PC-9 (cell line): Measurements from ENCODE around the gene CCAR1. TPM values are rescaled to one million over a fixed set of nuclear protein-coding genes. Genes with fewer than 3 reads are reported as not detected.
"Not testable (repeated sequence)": the region's sequence is repeated elsewhere in the genome, so short reads cannot be mapped to it uniquely, and the experiment has no call there.

ENCODE experiments used
- BruUV-seq: library from RNA; stranded (reverse); fragments of 400-500 nt; replicated peaks from 2 replicates; lab custom pipeline; 2021; lab: Mats Ljungman, UMichigan
- CTCF ChIA-PET: fragments of 300-600 bp; sonication (Branson Sonifier 250); formaldehyde crosslinking; loops from one replicate; lab custom pipeline; 2022; ENCODE audit warnings: antibody characterized with exemption; lab: Charles Lee
- POLR2A ChIA-PET: fragments of 300-600 bp; sonication (Branson Sonifier 250); formaldehyde crosslinking; loops from one replicate; lab custom pipeline; 2022; ENCODE audit warnings: antibody characterized with exemption; ENCODE audit not compliant: unreplicated experiment; lab: Charles Lee
- DNase-seq, 2 experiments: peaks; one replicate each; pipeline versions ENCODE4 v3.0.0 to v3.0.0-alpha.2; 2015 to 2022; ENCODE audit warnings: mixed read lengths in 1 of 2
- H2AFZ ChIP-seq: fragments of 200-600 bp; sonication (generic); 2 replicates; pipeline ENCODE4 v1.8.1; 2017; ENCODE audit warnings: antibody characterized with exemption
- H3F3A ChIP-seq: fragments of 200-600 bp; sonication (generic); 2 replicates; pipeline ENCODE4 v1.8.1; 2017; ENCODE audit warnings: antibody characterized with exemption, mild to moderate bottlenecking, low read depth; ENCODE audit not compliant: insufficient read depth
- H3K27ac ChIP-seq: fragments of 200-600 bp; sonication (generic); 2 replicates; pipeline ENCODE4 v1.6.1; 2016; ENCODE audit warnings: mixed run types
- H3K27me3 ChIP-seq: fragments of 200-600 bp; sonication (generic); 2 replicates; pipeline ENCODE4 v1.6.1; 2016; ENCODE audit warnings: low read depth, mixed run types; ENCODE audit not compliant: insufficient read depth
- H3K36me3 ChIP-seq: fragments of 200-600 bp; sonication (generic); 2 replicates; pipeline ENCODE4 v1.6.1; 2016; ENCODE audit warnings: low read depth, mixed run types
- H3K4me1 ChIP-seq: fragments of 200-600 bp; sonication (generic); replicated peaks from 2 replicates; pipeline ENCODE4 v1.6.1; 2016; ENCODE audit warnings: mixed run types; ENCODE audit not compliant: insufficient read depth
- H3K4me2 ChIP-seq: fragments of 200-600 bp; sonication (generic); 2 replicates; pipeline ENCODE4 v1.6.1; 2017; ENCODE audit warnings: mixed run types
- H3K4me3 ChIP-seq: fragments of 200-600 bp; sonication (generic); 2 replicates; pipeline ENCODE4 v1.6.1; 2016; ENCODE audit warnings: mixed run types
- H3K79me2 ChIP-seq: fragments of 200-600 bp; sonication (generic); 2 replicates; pipeline ENCODE4 v1.6.1; 2017; ENCODE audit warnings: low read depth, mixed run types
- H3K9me2 ChIP-seq: fragments of 200-600 bp; sonication (generic); 2 replicates; pipeline ENCODE4 v1.8.1; 2017; ENCODE audit warnings: mild to moderate bottlenecking; ENCODE audit not compliant: insufficient read depth
- H3K9me3 ChIP-seq: fragments of 200-600 bp; sonication (generic); 2 replicates; pipeline ENCODE4 v1.8.1; 2016; ENCODE audit warnings: low read depth; ENCODE audit not compliant: insufficient read depth
- H4K20me1 ChIP-seq: fragments of 200-600 bp; sonication (generic); 2 replicates; pipeline ENCODE4 v1.8.1; 2017; ENCODE audit not compliant: insufficient read depth
- CTCF ChIP-seq: fragments of 200-600 bp; sonication (generic); conservative IDR thresholded peaks from 2 replicates; pipeline ENCODE4 v1.6.1; 2017; ENCODE audit warnings: mixed run types, antibody characterized with exemption, mild to moderate bottlenecking, moderate library complexity
- EZH2 ChIP-seq: fragments of 200-600 bp; sonication (generic); IDR thresholded peaks from 2 replicates; pipeline ENCODE4 v1.8.0; 2017; ENCODE audit warnings: antibody characterized with exemption, low read depth
- intact Hi-C: fragments of 100-400 bp; cut with micrococcal nuclease; formaldehyde crosslinking; loops from one replicate; pipeline ENCODE4 v1.10.0; 2022; ENCODE audit not compliant: unreplicated experiment
- total RNA-seq: library from RNA; stranded (reverse); gene quantifications from 2 replicates; pipeline ENCODE4 v1.2.3, GENCODE V29; 2021

The CCAR1 gene
- total RNA-seq, 1 experiment from 2014 or later = 98.3 TPM

DNA sequence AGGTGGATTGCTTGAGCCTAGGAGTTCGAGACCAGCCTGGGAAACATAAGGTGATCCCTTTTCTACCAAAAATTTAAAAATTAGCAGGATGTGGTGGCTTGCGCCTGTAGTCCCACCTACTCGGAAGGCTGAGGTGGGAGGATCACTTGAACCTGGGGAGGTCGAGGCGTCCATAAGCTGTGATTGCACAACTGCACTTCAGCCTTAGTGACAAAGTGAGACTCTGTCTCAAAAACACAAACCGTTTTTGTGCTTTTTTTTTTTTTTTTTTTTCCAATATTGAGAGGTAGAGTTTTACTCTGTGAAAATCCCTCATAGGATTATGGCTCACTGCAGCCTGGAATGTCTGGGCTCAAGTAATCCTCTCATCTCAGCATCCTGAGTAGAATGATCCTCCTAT is 14.1 kb downstream of the CCAR1 start:
- TF ChIP-seq EZH2 (no peak), CTCF (no peak)
- no peak overlapping the region for H2AFZ ChIP-seq
- peaks cover 55% of the 10 kb centered on the region for H3K36me3 ChIP-seq
- no peak overlapping the region for H3K27ac ChIP-seq
- no TSS peak for BruUV-seq
- no peaks in the 10 kb centered on the region for H3K4me1 ChIP-seq
- peaks cover 8% of the 10 kb centered on the region; the same call in 1 of the 2 replicates for H3F3A ChIP-seq
- ChIA-PET POLR2A (no interaction called here), CTCF (no interaction called here)
- H3K9me2 ChIP-seq = no peaks in the 10 kb centered on the region
- intact Hi-C loops = no loop called here
- no peak overlapping the region for H3K4me3 ChIP-seq
- no peaks in the 10 kb centered on the region for H3K27me3 ChIP-seq
- peaks cover 24% of the 10 kb centered on the region; the same call in 1 of the 2 replicates for H4K20me1 ChIP-seq
- DNase-seq = no peak
- H3K9me3 ChIP-seq = no peaks in the 10 kb centered on the region
- 0 out of 2 replicates have a peak, but pooled peaks cover 10% of the 10 kb centered on the region for H3K79me2 ChIP-seq
- no peak overlapping the region for H3K4me2 ChIP-seq

GRCh38 chr10:68735739-68736138 is 14.7 kb downstream of the CCAR1 start:
- Histone ChIP-seq H3K36me3 (peaks cover 52% of the 10 kb centered on the region), H3K79me2 (0 out of 2 replicates have a peak, but pooled peaks cover 10% of the 10 kb centered on the region), H4K20me1 (peaks cover 24% of the 10 kb centered on the region; the same call in 1 of the 2 replicates)
- H3K27me3 ChIP-seq, POLR2A ChIA-PET, H3K9me3 ChIP-seq, BruUV-seq, CTCF ChIA-PET, H3K4me1 ChIP-seq, intact Hi-C loops, H2AFZ ChIP-seq, H3K9me2 ChIP-seq, H3K4me2 ChIP-seq, H3K27ac ChIP-seq, H3F3A ChIP-seq, DNase-seq, H3K4me3 ChIP-seq: not testable (repeated sequence)

- H3K27ac ChIP-seq, H2AFZ ChIP-seq, H3F3A ChIP-seq, H3K79me2 ChIP-seq, H3K27me3 ChIP-seq, H3K9me2 ChIP-seq, H3K4me1 ChIP-seq, H3K4me2 ChIP-seq, H3K4me3 ChIP-seq, POLR2A ChIA-PET, H3K9me3 ChIP-seq, DNase-seq, CTCF ChIA-PET, BruUV-seq: not testable (repeated sequence)
- intact Hi-C loops = loop anchor here (5.0 kb wide), 1 partner anchor 37 kb away; no protein-coding TSS in a partner anchor
- H4K20me1 ChIP-seq = peaks cover 11% of the 10 kb centered on the region; the same call in 1 of the 2 replicates
- H3K36me3 ChIP-seq = peaks cover 61% of the 10 kb centered on the region
Measured at GRCh38 chr10:68740676-68741075, 19.6 kb downstream of the CCAR1 start.

- Histone ChIP-seq H3K36me3 (peaks cover 51% of the 10 kb centered on the region), H3K4me2 (no peak overlapping the region), H3K9me3 (no peaks in the 10 kb centered on the region), H3K4me3 (no peak overlapping the region), H3K9me2 (no peaks in the 10 kb centered on the region), H3K27ac (no peak overlapping the region), H3K27me3 (no peaks in the 10 kb centered on the region), H3K4me1 (no peaks in the 10 kb centered on the region), H2AFZ (no peak overlapping the region), H3K79me2 (no peaks in the 10 kb centered on the region), H4K20me1 (no peaks in the 10 kb centered on the region), H3F3A (peaks cover 8% of the 10 kb centered on the region; the same call in 1 of the 2 replicates)
- POLR2A ChIA-PET = interaction anchor here (0.7 kb wide), 1 partner anchor 320 kb away, joined by 3 read pairs; no protein-coding TSS in a partner anchor
- no peak for DNase-seq
- BruUV-seq = no TSS peak
- no peak for TF ChIP-seq EZH2
- no peak for TF ChIP-seq CTCF
- intact Hi-C loops = loop anchor here (5.0 kb wide), 1 partner anchor 35 kb away; no protein-coding TSS in a partner anchor
- CTCF ChIA-PET = no interaction called here
Measured at GRCh38 chr10:68742397-68742796, 21.4 kb downstream of the CCAR1 start.
